H9 (cell line): ENCODE data around the gene UTS2R. TPM values are rescaled to one million over a fixed set of nuclear protein-coding genes. Genes with fewer than 3 reads are reported as not detected.
A peak's percentile ranks its signal among the peaks of the same experiment; 100 is the strongest.

ENCODE experiments used
- DNase-seq: peaks from one replicate; pipeline ENCODE4 v3.0.0-alpha.2; 2017
- H2AFZ ChIP-seq: one replicate; pipeline ENCODE4 v1.6.1; 2013; ENCODE audit warnings: mild to moderate bottlenecking, low read length, control low read depth, moderate library complexity
- H2AK5ac ChIP-seq: 2 replicates; pipeline ENCODE4 v1.6.1; 2013; ENCODE audit warnings: low read length, control low read depth, mixed read lengths; ENCODE audit not compliant: insufficient read length
- H2BK120ac ChIP-seq: one replicate; pipeline ENCODE4 v1.6.1; 2013; ENCODE audit warnings: low read depth, mild to moderate bottlenecking, low read length, control low read depth, inconsistent platforms; ENCODE audit not compliant: poor library complexity, severe bottlenecking
- H2BK12ac ChIP-seq: 2 replicates; pipeline ENCODE4 v1.6.1; 2013; ENCODE audit warnings: low read length, control low read depth, mixed read lengths, low read depth; ENCODE audit not compliant: insufficient read length
- H2BK15ac ChIP-seq: 2 replicates; pipeline ENCODE4 v1.6.1; 2013; ENCODE audit warnings: low read depth, low read length, control low read depth
- H2BK20ac ChIP-seq: one replicate; pipeline ENCODE4 v1.6.1; 2013; ENCODE audit warnings: low read depth, mild to moderate bottlenecking, low read length, control low read depth, inconsistent platforms; ENCODE audit not compliant: poor library complexity, severe bottlenecking
- H2BK5ac ChIP-seq: 2 replicates; pipeline ENCODE4 v1.6.1; 2013; ENCODE audit warnings: low read length, control low read depth, mixed read lengths; ENCODE audit not compliant: insufficient read length
- H3K14ac ChIP-seq: 2 replicates; pipeline ENCODE4 v1.6.1; 2013; ENCODE audit warnings: low read length, control low read depth; ENCODE audit not compliant: insufficient read depth
- H3K18ac ChIP-seq: 2 replicates; pipeline ENCODE4 v1.6.1; 2013; ENCODE audit warnings: low read depth, mild to moderate bottlenecking, mixed read lengths, low read length, control low read depth; ENCODE audit not compliant: insufficient read length
- H3K23ac ChIP-seq: 2 replicates; pipeline ENCODE4 v1.6.1; 2013; ENCODE audit warnings: low read length, control low read depth, mixed read lengths, low read depth; ENCODE audit not compliant: insufficient read length
- H3K23me2 ChIP-seq: 2 replicates; pipeline ENCODE4 v1.6.1; 2013; ENCODE audit warnings: low read depth, mild to moderate bottlenecking, mixed read lengths, low read length, control low read depth; ENCODE audit not compliant: insufficient read length, poor library complexity, severe bottlenecking
- H3K27ac ChIP-seq: 2 replicates; pipeline ENCODE4 v1.5.1; 2013; ENCODE audit warnings: low read length, control low read depth, mixed read lengths, low read depth; ENCODE audit not compliant: insufficient read length
- H3K27me3 ChIP-seq: 2 replicates; pipeline ENCODE4 v1.6.1; 2013; ENCODE audit warnings: low read length, control low read depth, inconsistent platforms; ENCODE audit not compliant: insufficient read depth
- H3K4ac ChIP-seq: 2 replicates; pipeline ENCODE4 v1.6.1; 2013; ENCODE audit warnings: low read depth, mild to moderate bottlenecking, control low read depth, inconsistent platforms, low read length, moderate library complexity
- H3K4me1 ChIP-seq: 2 replicates; pipeline ENCODE4 v1.6.1; 2013; ENCODE audit warnings: low read length, control low read depth, inconsistent platforms; ENCODE audit not compliant: insufficient read depth
- H3K4me2 ChIP-seq: 2 replicates; pipeline ENCODE4 v1.6.1; 2013; ENCODE audit warnings: low read length, control low read depth, mixed read lengths; ENCODE audit not compliant: insufficient read length, insufficient read depth
- H3K56ac ChIP-seq: 2 replicates; pipeline ENCODE4 v1.6.1; 2013; ENCODE audit warnings: low read depth, mild to moderate bottlenecking, mixed read lengths, low read length, control low read depth; ENCODE audit not compliant: insufficient read length
- H3K79me1 ChIP-seq: 2 replicates; pipeline ENCODE4 v1.6.1; 2013; ENCODE audit warnings: low read depth, mild to moderate bottlenecking, moderate library complexity, low read length, control low read depth, inconsistent platforms; ENCODE audit not compliant: insufficient read depth, poor library complexity, severe bottlenecking
- H3K79me2 ChIP-seq: 2 replicates; pipeline ENCODE4 v1.6.1; 2013; ENCODE audit warnings: low read length, control low read depth, inconsistent platforms; ENCODE audit not compliant: insufficient read depth
- H3K9ac ChIP-seq: 2 replicates; pipeline ENCODE4 v1.6.1; 2013; ENCODE audit warnings: low read length, control low read depth, mixed read lengths; ENCODE audit not compliant: insufficient read length; ENCODE audit errors: extremely low read depth
- H3K9me3 ChIP-seq: one replicate; pipeline ENCODE4 v1.6.1; 2013; ENCODE audit warnings: low read depth, low read length, inconsistent platforms; ENCODE audit not compliant: control insufficient read depth
- H3T11ph ChIP-seq: one replicate; pipeline ENCODE4 v1.6.1; 2013; ENCODE audit warnings: mild to moderate bottlenecking, low read length, control low read depth, inconsistent platforms
- H4K20me1 ChIP-seq: one replicate; pipeline ENCODE4 v1.6.1; 2013; ENCODE audit not compliant: control insufficient read depth, insufficient read length, insufficient read depth
- H4K5ac ChIP-seq: 2 replicates; pipeline ENCODE4 v1.6.1; 2013; ENCODE audit warnings: low read depth, mild to moderate bottlenecking, mixed read lengths, low read length, control low read depth; ENCODE audit not compliant: insufficient read length
- H4K8ac ChIP-seq: replicated peaks from 2 replicates; pipeline ENCODE4 v1.6.1; 2013; ENCODE audit warnings: low read length, control low read depth, mixed read lengths, low read depth; ENCODE audit not compliant: insufficient read length
- H4K91ac ChIP-seq: 2 replicates; pipeline ENCODE4 v1.6.1; 2013; ENCODE audit warnings: low read depth, mild to moderate bottlenecking, moderate library complexity, mixed read lengths, low read length, control low read depth; ENCODE audit not compliant: insufficient read length
- H3K27ac Mint-ChIP-seq, 3 experiments: 2 replicates in 2 of 3; 3 replicates in 1 of 3; pipeline ENCODE4 v1.8.0; 2020 to 2021; ENCODE audit warnings: mixed read lengths in 3 of 3, mild to moderate bottlenecking in 1 of 3, moderate library complexity in 1 of 3
- H3K27me3 Mint-ChIP-seq: 2 replicates; pipeline ENCODE4 v1.8.0; 2021; ENCODE audit warnings: low read depth, mild to moderate bottlenecking, moderate library complexity, mixed read lengths
- H3K36me3 Mint-ChIP-seq, 3 experiments: 2 replicates in 2 of 3; 3 replicates in 1 of 3; pipeline ENCODE4 v1.8.0; 2020 to 2021; ENCODE audit warnings: low read depth in 3 of 3, mixed read lengths in 3 of 3; ENCODE audit not compliant: insufficient read depth in 1 of 3
- H3K4me1 Mint-ChIP-seq, 2 experiments: 2 replicates each; pipeline ENCODE4 v1.8.0; 2020; ENCODE audit warnings: mixed read lengths in 2 of 2
- H3K4me3 Mint-ChIP-seq, 2 experiments: 2 replicates in 1 of 2; 3 replicates in 1 of 2; pipeline ENCODE4 v1.8.0; 2020 to 2021; ENCODE audit warnings: mild to moderate bottlenecking in 2 of 2, mixed read lengths in 2 of 2, moderate library complexity in 1 of 2
- H3K9me3 Mint-ChIP-seq, 2 experiments: 2 replicates in 1 of 2; 3 replicates in 1 of 2; pipeline ENCODE4 v1.8.0; 2020; ENCODE audit warnings: mild to moderate bottlenecking in 2 of 2, mixed read lengths in 2 of 2, moderate library complexity in 1 of 2
- WGBS: extraction: QIAGEN DNeasy Blood & Tissue Kit; methylation state at CpG from one replicate; pipeline ENCODE4 v1.1.7; 2013; ENCODE audit warnings: missing lambda C conversion rate, low lambda C conversion rate, mixed read lengths; ENCODE audit not compliant: insufficient read length; ENCODE audit errors: extremely low coverage; 5-methylcytosine and 5-hydroxymethylcytosine counted together
- total RNA-seq: library from RNA; stranded (reverse); gene quantifications from 2 replicates; pipeline ENCODE4 v1.2.1, GENCODE V29; 2021
- TF ChIP-seq, protein P1 (sequence below): fragments of 200-600 bp; sonication (generic); conservative IDR thresholded peaks from 3 replicates; pipeline ENCODE4 v1.8.0; 2021; ENCODE audit warnings: antibody characterized with exemption, mild to moderate bottlenecking

The UTS2R gene
- total RNA-seq, 1 experiment from 2014 or later = 0.94 TPM

DNA sequence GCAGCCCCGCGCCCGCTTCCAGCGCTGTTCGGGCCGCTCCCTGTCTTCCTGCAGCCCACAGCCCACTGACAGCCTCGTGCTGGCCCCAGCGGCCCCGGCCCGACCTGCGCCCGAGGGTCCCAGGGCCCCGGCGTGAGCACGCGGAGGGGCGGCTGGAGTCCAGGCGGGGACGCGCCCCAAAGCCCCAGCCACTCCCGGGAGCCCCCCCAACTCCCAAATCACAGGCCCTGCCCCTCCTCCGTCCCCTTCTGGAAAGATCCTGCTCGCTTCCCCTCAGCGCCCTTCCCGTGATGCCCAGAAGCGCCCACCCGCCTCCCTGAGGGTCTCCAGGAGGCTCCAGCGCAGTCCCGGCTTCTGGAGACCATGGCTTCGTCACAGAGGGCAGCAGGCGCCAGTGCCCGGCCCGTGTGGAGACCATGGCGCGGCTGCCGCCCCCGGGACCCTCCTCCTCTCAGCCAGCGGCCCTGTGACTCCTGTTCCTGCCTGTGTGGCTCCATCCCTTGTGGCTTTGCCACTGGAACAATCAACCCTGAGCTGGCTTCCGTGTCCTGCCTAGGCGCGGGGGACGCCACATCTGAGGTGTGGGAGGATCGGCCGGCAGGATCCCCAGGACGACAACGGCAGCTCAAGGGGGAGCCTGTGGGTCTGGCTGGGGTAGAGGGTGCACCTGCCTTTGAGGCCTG is 3.9 kb downstream of the UTS2R start:
- Mint-ChIP-seq H3K27ac (no peak overlapping the region), H3K4me3 (no peak overlapping the region), H3K9me3 (no peaks in the 10 kb centered on the region; a peak in 1 of 5 replicates), H3K4me1 (peaks cover 3 to 13% of the 10 kb centered on the region in 2 experiments), H3K36me3 (no peaks in the 10 kb centered on the region), H3K27me3 (peaks cover 34% of the 10 kb centered on the region)
- no peak overlapping the region for H2BK12ac ChIP-seq
- H3K23me2 ChIP-seq = peaks cover 7% of the 10 kb centered on the region
- WGBS = no CpG with 5 or more reads among the region's 46 CpGs
- DNase-seq = no peak
- no peak overlapping the region for H2AK5ac ChIP-seq
- no peak overlapping the region for H3K4ac ChIP-seq
- H4K91ac ChIP-seq = no peak overlapping the region
- H3K18ac ChIP-seq = no peak overlapping the region
- H2BK120ac ChIP-seq = no peak overlapping the region
- H2BK5ac ChIP-seq = no peak overlapping the region
- H2AFZ ChIP-seq = no peak overlapping the region
- no peak overlapping the region for H3K4me2 ChIP-seq
- no peaks in the 10 kb centered on the region; the same call in 1 of the 2 replicates for H3K4me1 ChIP-seq
- no peak overlapping the region for H3K9ac ChIP-seq
- H3K79me2 ChIP-seq = no peaks in the 10 kb centered on the region
- no peak overlapping the region for H3K23ac ChIP-seq
- H3T11ph ChIP-seq = no peak overlapping the region
- H3K27me3 ChIP-seq = peaks cover 14% of the 10 kb centered on the region
- no peak overlapping the region for H4K5ac ChIP-seq
- H3K79me1 ChIP-seq = no peaks in the 10 kb centered on the region
- no peaks in the 10 kb centered on the region for H3K9me3 ChIP-seq
- no peak overlapping the region for H2BK20ac ChIP-seq
- H2BK15ac ChIP-seq = peak overlapping the region; percentile 95
- H4K20me1 ChIP-seq = no peaks in the 10 kb centered on the region
- H3K27ac ChIP-seq = no peak overlapping the region
- H4K8ac ChIP-seq = no peak overlapping the region
- TF ChIP-seq, protein P1, sequence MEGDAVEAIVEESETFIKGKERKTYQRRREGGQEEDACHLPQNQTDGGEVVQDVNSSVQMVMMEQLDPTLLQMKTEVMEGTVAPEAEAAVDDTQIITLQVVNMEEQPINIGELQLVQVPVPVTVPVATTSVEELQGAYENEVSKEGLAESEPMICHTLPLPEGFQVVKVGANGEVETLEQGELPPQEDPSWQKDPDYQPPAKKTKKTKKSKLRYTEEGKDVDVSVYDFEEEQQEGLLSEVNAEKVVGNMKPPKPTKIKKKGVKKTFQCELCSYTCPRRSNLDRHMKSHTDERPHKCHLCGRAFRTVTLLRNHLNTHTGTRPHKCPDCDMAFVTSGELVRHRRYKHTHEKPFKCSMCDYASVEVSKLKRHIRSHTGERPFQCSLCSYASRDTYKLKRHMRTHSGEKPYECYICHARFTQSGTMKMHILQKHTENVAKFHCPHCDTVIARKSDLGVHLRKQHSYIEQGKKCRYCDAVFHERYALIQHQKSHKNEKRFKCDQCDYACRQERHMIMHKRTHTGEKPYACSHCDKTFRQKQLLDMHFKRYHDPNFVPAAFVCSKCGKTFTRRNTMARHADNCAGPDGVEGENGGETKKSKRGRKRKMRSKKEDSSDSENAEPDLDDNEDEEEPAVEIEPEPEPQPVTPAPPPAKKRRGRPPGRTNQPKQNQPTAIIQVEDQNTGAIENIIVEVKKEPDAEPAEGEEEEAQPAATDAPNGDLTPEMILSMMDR = no peak
- H3K14ac ChIP-seq = no peak overlapping the region; the same call in 1 of the 2 replicates
- H3K56ac ChIP-seq = no peak overlapping the region
